NCI-H1048 (cell line): ENCODE results near the gene PVALEF.

Source experiments
- DNase-seq: peaks from one replicate; lab custom pipeline; 2025; lab: John Stamatoyannopoulos, UW

Gene PVALEF

DNA sequence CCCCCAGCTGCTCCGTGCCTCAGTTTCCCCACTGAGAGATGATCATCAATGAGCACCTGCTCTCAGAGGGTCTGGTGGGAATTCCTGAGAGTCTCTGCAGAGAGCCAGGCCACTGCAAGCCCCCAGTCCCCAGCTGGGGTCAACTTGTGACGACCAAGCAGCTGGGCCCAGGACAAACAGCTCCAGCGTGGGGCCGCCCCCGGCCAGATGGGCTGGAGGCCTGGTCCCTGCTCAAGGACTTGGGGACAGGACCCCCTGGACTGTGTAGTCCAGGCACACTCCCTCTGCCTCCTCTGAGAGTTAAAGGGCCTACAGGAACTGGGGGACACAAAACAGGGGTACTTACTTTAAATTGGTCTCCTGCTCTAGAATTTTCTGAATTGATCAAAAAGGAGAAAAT is 17.3 kb downstream of the PVALEF start:
- DNase-seq = no peak

DNA sequence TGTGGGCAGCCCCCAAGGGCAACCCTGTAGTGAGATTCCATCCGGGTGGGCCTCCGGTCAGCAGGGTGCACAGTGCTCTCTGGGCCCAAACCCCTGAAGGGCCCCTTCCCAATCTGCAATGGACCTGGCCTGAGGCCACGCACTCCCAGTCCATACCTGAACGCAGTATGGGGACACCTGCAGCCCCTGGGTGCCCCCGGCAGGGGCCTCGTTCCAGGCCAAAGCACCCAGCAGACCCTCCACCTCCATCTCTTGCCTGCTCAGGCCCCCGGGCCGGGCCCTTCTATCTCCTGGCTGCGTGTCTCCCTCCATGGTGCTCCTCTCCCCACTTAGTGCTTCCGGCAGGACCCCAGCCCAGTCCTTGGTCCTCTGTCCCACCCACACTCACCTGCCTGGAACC is 18.0 kb downstream of the PVALEF start:
- DNase-seq = no peak

DNA sequence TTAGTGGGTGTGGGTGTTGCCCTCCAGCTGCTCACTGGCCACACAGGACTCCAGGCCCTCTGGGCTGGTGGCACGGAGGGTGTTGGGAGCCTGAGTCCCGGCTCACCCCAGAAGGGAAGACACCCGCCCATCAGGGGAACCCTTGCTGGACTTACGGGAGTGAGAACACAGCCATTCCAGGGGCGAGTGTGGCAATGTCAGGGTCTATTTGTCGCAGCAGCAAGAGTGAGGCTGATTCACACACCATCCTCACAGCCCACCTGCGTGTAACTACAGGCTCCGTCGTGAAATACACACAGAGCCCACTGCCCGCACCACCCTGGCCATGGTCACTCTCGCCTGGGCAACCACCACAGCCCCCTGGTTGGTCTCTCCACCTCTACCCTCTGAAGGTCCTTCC is 18.5 kb downstream of the PVALEF start:
- no peak for DNase-seq

DNA sequence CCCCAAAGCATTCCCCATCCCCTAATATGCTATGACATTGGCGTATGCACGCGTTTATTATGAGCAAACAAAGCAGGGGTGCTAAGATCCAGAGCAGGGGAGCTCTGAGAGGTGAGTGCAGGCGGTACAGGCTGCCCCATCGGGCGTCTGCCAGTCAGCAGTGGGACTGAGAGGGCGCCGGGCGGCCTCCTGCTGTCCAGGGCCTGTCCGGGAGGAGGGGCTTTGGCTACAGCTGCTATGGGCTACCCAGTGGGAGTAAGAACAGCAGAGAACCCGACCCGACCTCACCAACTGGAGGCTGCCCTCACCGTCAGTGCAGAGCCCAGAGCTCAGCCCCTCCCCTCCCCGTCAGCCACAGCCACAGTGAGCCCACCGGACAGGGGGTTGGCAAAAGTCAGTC is 19.2 kb downstream of the PVALEF start:
- no peak for DNase-seq

DNA sequence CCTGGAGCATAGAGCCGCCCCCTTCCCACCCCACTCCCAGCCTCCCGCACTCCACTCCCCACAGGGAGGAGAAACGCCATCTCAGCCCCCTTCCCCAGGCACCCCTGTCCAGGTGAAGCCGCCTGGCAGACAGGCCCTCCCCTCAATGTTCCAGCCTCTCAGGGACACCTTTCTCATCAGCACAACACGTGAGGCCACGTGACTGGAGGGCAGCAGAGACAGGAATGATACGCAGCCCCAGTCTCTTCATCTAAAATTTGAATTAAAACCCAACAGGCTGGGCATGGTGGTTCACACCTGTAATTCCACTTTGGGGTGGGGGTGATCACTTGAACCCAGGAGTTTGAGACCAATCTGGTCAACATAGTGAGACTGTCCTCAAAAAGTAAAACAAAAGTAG is 20.9 kb downstream of the PVALEF start:
- DNase-seq = no peak

DNA sequence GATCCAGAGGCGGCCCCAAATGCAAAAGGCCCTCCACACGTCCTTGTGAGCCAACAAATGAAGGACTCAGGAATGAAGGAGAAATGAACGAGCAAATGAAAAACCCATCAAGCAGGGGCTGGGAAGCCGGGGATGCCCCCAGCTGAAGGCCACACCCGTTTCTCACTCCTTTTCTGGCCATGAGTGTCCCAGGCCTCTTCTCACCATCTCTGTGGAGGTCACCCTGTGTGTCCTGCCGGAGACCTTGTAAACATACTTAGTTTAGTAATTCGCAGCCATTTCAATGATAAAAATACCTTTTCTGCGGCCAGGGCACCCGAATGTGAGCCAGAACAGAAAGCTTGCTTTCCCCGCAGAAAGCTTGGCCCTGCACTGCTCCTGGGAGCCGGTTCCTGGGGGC is 21.8 kb downstream of the PVALEF start:
- no peak for DNase-seq

DNA sequence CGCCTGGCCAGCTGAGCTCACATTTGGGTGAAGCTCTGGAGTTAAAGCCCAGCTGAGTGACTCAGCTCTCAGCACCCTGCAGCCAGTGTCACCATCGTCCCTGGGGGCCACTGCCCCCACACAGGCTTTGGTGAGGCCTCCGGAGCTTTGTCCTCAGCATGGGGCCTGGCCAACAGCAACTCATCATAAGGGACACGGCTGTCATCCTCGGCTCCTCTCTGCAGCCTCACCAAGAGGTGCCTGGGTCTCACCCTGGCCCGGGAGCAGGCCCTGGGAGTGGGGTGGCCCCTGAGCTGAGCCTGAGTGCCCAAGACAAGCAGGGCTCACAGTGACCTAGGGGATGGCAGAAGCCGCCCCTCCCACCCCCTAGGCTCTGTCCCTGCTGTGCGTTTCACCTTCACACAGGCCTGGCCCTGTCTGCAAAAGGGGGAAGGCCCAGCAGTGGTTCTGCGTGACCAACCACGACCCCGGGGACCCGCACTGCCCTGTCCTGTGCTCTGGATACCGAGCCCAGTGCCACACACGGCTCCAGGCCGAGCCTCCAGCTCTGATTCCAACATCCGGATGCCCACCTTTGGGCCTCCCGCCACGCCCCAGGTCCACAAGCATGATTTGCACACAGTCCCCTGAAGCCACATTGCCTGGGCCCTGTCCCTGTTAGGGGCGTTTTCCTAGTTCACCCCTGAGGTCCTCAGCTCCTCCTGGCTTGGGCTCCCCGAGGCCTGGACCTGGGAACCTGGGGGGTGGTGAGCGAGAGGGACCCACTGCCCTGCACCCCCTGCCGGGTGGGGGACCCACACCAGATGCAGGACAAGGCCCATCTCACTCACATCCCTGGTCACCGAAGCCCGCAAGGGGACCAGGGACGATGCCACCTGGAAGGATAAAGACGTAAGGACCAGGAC is 22.5 kb downstream of the PVALEF start:
- DNase-seq = no peak

DNA sequence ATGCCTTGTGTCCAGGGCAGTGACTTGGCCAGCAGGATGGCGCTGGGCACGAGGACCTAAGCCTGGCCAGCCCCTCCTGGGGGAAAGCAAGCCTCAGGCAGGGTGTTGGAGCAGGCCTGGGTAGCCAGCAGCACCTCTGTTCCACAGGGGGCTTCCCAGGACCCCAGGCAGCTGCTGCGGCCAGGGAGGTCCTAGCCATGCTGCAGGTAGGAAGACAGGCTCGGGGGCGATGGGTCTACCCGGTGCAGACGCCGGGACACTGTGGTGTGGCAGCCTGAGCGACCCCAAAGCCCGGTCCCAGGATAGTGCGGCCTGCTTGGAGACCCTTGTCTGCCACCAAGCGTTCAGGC is 23.2 kb downstream of the PVALEF start:
- DNase-seq = no peak

DNA sequence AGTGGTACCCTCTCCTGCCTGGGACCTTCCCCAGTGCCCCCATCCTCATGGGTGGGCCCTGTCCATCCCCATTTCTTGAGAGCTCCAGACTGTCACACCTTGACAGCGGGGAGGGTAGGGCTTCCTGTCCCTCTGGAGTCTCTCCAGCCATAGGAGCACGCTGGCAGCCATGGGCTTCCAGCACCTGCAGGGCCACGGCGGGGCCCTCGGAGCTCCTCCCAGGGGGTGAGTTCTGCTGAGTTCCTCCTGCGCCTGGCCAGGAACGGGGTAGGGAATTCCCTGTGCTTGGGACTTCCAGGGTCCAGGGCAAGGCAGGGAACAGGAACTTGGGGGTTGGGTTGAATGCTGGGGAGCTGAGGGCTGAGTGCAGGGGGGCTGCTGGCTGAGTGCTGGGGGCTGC is 23.7 kb downstream of the PVALEF start:
- no peak for DNase-seq

DNA sequence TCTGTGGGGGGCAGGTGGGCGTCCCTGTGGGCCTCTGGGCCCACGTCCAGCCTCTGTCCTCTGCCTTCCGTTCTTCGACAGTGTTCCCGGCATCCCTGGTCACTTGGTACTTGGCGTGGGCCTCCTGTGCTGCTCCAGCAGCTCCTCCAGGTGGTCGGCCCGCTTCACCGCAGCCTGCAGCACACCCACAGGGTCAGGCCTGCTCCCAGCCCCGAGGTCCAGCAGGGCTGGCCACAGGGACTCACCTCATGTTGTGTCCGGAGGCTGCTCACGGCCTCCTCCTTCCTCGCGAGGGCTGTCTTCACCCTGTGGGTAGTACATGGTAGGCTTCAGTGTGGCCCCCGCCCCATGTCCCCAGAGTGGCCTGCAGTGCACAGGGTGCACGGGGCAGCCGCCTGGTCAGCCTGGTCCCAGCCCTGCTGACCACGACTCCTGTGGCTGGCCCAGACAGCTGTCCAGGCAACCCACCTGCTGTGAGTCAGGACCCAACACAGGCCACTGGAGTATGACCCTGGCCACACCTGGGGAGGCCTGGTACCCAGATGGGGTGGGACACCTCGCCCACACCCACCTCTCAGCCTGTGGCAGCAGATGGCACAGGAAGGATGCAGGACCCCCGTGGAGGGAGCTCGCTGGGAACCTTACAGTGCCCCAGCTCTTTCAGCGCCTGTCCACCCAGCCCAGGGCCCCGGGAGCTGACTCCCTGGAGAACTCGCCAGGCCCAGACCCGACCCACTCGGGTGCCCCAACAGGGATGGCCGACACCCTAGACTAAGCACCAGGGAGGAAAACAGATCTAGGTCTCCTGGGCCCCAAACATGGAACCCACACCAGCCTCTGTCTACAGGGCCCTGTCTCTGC is 24.6 kb downstream of the PVALEF start:
- no peak for DNase-seq

DNA sequence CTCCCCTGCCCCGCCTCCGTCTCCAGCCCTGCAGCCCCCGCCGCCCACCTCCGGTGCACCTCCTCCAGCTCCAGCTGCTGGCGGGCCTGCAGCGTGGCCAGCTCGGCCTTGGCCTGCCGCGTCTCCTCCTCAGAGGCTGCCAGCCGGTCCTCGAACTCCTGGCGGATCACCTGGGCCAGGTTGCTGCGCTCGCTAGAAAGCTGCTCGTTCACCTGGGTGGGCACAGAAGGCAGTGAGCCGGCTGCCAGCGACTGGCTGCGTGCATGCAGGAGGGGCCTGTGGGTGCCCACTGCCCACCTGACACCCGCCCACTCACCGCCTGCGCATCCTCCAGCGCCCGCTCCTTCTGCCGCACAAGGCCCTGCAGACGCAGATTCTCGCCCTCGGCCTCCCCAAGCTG is 25.3 kb downstream of the PVALEF start:
- DNase-seq = no peak

DNA sequence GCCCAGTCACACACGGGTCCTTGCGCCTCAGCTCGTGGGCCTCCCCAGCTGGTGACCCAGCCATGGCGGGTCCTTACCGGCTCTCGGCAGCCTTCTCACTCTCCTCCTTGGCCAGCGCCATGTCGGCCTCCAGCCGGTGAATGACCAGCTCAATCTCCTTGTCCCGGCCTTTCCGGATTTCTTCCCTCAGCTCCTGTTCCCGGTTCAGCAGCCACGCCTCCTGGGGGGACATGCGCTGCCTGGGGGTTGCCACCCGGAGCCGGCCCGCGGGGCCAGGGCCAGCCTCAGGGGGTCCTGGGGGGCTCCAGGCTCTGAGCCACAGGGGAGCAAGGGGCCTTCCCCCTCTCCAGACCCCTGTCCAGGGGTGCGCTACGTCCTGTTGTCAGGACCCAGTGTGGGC is 25.8 kb downstream of the PVALEF start:
- no peak for DNase-seq

DNA sequence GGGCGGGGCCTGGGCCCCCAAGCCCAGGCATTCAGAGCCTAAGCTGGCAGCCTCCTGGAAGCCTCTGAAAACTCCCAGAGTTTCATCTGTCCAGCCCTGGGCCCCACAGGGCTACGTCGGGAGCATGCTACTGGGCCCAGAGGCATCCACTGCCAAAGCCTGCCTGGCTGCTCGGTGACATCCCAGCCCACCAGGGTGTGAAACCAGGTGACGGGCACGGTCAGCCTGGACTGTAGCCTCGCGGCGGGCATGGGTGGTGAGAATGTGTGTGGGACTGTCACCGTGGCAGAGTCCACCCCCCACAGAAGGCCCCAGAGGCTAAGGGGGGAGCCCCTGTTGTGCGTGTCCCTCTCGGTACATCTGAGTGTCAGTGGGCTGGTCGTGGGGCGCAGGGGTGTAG is 26.3 kb downstream of the PVALEF start:
- no peak for DNase-seq

DNA sequence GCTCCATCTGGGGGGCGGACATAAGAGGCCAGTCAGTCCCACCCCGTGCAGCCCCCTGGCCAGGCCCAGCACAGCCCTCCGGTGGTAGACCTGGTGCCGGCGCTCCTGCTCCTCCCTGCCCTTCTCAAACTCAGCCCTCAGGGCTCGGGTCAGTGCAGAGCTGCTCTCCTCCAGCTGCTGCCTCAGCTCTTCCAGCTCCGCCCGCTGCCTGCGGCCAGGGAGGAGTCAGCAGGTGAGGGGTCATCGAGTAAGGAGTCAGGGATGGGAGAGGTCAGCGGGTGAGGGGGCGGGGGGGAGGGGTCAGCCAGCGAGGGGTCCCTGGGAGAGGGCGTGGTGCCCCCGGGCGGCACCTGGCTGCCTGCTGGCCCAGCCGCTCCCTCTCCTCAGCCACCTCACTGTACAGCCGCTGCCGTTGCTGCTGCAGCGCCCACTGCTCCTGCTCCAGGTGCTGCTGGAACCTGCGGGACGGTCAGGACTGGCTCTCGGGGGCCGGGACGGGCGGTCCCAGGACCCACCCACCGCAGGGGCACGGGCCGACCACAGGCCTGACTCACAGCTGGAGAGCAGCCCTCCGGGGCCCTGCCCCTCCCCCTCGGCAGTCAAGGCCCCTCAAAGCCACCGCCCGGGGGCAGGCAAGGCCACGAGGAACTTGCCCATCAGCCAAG is 27.2 kb downstream of the PVALEF start:
- DNase-seq = no peak

DNA sequence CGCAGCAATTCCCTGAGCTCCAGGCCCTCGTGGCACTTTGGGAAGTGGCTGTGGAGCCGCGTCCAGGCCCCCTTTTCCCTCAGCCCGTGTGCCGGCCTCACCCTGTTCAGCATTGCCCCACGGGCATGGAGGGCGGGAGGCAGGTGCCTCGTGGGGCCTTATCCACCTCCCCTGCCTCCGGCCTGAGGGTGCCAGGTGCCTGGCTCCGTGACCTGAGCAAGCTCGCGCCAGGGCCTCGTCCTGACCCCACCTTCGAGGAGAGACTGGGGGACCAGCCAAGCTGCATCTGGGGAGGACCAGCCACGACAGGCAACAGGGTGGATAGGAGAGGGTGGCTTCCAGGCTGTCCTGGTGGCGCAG is 27.7 kb downstream of the PVALEF start:
- DNase-seq = no peak

DNA sequence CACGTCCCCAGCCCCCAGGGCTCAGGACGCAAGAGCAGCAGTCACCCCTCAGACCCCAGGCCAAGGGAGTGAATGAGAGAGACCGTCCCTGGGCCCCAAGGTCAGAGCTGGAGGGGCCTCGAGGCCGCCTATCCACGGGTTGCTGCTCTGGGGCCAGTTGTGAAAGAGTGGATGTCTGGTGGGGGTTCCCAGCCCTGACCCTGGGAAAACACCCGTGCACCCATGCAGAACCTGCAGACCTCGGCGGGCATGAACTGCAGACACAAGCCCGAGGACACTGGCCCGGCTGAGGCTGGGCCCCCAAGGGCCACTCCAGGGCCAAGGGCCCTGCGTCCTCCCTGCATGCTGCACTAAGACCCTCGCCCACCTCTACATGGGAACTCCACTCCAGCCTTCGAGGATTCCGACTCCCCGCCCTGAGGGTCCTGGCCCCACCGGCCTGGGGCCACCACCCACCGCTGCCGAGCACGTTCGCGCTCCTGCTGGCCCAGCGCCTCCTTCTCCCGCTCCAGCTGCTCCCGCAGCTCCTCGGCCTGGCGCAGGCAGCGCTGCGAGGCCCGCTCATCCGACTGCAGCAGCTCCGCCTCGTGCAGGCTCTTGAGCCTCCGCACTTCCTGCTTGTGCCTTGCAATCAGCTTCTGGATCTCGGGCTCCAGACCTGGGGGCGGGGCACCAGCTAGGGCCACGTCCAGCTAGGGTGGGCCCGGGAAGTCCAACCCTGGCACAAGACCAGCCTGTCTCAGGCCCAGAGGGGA is 28.3 kb downstream of the PVALEF start:
- no peak for DNase-seq

DNA sequence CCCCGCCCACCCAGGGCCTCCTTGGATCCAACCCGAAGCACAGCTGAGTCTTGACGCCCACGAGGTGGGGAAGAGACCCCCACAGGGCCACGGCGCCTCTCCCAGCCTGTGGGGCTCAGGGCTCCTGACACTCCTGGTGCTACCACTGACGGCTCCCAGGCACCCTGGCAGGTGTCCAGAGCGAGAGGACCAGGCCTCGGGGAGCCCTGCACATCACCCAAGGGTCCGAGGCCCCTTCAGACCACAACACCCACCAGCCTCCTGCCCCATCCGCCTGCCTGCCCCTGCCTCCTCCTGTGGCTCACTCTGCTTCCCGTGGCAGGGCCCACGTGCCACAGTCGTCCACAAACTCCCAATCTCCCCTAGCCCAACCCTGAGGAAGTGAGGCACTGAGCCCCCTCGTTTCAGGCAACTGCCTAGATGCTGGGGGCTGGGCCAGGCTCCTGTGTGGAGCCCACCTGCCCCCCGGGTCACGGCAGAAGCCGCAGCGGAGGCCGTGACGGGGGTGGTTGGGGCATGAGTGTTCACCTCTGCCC is 29.0 kb downstream of the PVALEF start:
- no peak for DNase-seq

DNA sequence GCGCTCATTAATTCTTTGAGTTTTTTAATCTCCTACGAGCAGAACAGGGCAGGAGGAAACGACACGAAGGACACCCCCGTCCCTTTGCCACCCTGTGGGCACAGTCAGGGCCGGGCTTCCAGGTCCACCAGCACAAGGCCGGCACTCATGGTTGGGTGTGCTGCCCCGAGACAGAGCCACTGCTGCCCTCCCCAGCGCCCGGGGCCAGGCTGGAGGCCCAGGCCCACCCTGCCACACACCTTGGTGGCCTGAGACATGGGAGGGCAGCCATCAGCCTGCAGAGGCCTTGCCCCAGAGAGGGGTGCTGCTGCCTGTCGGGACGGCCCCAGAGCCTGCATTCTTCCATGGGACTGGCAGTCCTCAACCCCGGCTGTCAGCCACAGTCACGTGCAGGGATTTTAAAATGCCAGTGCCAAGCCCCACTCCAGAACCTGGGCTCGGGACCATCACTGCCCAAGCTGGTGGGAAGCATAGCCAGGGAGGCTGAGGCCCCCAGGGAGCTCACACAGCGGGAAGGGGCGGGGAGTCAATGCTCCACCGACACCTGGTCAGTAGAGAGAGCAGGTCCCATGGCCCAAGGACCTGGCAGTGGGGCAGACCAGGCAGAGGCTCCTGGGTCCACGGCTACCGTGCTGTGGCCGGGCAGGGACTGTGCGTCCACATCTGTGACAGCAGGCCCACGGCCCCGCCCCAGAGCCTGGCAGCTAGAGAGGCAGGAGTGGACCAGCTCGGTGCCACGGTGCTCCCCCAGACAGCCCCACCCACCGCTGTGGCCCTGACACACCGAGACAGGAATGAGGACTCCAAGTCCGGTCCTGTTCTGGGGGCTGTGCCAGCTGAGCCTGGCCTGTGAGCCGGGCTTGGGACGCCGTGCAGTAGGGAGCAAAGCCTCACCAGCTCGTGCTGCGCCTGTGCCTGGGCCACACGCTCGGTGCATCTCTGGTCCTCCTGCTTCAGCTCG is 29.9 kb downstream of the PVALEF start:
- DNase-seq = no peak

DNA sequence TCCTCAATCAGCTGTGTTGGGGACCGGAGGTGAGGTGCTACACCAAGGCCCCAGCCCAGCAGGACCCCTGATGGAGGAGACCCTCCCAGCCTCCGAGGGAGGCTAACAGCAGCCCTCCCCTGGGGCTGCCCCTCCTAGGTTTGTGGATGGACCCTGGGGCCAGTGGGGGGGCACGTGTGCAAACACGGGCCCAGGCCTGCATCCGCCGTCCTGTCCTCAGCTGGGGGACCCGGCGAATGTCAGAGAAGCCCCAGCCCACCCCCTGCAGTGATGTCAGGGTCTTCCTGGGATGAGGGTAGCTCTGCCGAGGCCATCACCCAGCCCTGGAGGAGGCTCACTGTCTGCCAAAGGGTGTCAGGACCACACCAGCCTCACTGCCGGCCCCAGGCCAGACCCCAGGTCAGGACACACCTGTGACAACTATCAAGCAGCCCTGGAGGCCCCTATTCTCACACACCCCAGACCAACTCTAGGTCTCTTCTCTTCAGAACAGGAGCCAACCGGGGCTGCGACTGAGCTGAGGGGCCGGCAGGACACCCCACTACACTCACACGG is 30.7 kb downstream of the PVALEF start:
- no peak for DNase-seq
